ENCODE data around the gene CMC2. TPM values are rescaled to one million over a fixed set of nuclear protein-coding genes. Genes with fewer than 3 reads are reported as not detected.

Gene CMC2
- total RNA-seq, 1 donor from 2014 or later = 96.3 TPM

DNA sequence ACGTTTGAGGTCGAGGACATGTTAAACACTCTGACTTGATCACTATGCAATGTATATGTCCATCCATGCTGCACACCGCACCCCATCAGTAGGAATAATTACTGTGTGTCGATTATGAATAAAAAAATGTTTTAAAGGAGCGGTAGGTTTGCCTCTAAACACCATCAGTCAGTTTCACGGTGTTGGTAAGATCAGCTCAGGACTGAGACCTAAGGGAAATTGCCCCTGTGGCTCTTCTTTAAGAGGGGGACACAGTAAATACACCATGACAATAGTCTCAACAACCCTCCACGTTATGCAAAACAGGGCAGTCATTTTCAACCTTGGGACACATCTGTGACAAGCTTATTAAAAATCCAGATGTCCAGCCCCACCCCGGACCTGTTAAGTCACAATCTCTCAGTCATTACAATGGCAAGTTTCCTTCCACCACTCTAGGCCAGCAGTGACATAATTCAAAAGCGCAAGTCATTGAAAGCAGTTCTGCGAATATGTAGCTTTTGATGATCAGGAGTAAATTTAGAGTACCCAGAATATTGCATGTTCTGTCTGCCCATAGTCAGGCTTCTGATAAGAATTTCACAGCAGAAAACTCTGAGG, 30.2 kb upstream of the CMC2 start:
- H3K4me3 ChIP-seq (ENCODE audit: low read depth, low read length) = peak overlapping the region; percentile 78
- TF ChIP-seq, protein P1, sequence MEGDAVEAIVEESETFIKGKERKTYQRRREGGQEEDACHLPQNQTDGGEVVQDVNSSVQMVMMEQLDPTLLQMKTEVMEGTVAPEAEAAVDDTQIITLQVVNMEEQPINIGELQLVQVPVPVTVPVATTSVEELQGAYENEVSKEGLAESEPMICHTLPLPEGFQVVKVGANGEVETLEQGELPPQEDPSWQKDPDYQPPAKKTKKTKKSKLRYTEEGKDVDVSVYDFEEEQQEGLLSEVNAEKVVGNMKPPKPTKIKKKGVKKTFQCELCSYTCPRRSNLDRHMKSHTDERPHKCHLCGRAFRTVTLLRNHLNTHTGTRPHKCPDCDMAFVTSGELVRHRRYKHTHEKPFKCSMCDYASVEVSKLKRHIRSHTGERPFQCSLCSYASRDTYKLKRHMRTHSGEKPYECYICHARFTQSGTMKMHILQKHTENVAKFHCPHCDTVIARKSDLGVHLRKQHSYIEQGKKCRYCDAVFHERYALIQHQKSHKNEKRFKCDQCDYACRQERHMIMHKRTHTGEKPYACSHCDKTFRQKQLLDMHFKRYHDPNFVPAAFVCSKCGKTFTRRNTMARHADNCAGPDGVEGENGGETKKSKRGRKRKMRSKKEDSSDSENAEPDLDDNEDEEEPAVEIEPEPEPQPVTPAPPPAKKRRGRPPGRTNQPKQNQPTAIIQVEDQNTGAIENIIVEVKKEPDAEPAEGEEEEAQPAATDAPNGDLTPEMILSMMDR (conservative IDR thresholded peaks at IDR 0.05; ENCODE audit: low read depth, low read length) = no peak
- DNase-seq (ENCODE audit: low read depth) = no peak

DNA sequence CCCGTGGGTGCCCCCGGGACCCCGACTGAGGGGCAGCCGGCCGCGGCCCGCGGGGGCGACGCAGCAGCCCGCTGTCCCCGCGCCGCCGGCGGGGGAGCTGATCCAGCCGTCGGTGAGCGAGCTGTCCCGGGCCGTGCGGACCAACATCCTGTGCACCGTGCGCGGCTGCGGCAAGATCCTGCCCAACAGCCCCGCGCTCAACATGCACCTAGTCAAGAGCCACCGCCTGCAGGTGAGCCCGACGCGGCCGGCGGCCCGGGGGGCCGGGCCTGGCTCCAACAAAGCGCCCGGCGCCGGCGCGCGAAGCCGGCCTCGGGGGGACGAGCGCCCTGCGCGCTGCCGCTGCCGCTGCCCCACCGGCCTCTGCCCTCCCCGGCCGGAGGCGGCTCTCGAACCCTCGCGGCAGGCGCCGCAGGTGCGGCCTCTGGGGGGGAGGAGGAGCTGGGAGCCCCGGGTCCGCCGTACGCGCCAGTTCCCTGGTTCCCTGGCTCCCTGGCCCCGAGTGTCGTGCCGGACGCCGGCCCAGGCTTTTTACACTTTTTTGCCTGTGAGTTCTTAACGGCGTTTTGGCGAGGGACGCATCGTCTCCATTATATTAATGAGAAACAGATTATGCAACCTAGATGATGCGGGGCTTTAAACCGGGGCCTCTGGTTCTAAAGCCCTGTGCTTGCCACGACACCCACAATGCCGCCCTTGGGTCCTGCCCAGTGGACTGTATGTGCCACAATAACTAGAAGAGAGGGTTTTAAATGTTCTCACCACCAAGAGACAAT, 29.5 kb upstream of the CMC2 start:
- H3K4me3 ChIP-seq (ENCODE audit: low read depth, low read length) = peak overlapping the region; percentile 78
- no peak for DNase-seq (ENCODE audit: low read depth)
- TF ChIP-seq, protein P1 (conservative IDR thresholded peaks at IDR 0.05; ENCODE audit: low read depth, low read length) = no peak

GRCh38 chr16:81035398-81035974, 28.8 kb upstream of the CMC2 start, which contains the start of gene ATMIN:
TSS of gene ATMIN (plus strand) at chr16:81035842. CDS start at chr16:81035871, 29 bp downstream.
- TF ChIP-seq, protein P1 (conservative IDR thresholded peaks at IDR 0.05; ENCODE audit: low read depth, low read length) = peak; percentile 97
- no peak for DNase-seq (ENCODE audit: low read depth)
- H3K4me3 ChIP-seq (ENCODE audit: low read depth, low read length) = peak within 1 kb of the TSS; percentile 78

- no peak for DNase-seq (ENCODE audit: low read depth)
- TF ChIP-seq, protein P1 (conservative IDR thresholded peaks at IDR 0.05; ENCODE audit: low read depth, low read length) = no peak
- H3K4me3 ChIP-seq (ENCODE audit: low read depth, low read length) = no peak overlapping the region
These were observed 23.4 kb upstream of the CMC2 start for GRCh38 chr16:81029930-81030604.

GRCh38 chr16:81026429-81026828, 19.7 kb upstream of the CMC2 start:
- no peak for DNase-seq (ENCODE audit: low read depth)
- H3K4me3 ChIP-seq (ENCODE audit: low read depth, low read length) = no peak overlapping the region
- TF ChIP-seq, protein P1 (conservative IDR thresholded peaks at IDR 0.05; ENCODE audit: low read depth, low read length) = no peak

DNA sequence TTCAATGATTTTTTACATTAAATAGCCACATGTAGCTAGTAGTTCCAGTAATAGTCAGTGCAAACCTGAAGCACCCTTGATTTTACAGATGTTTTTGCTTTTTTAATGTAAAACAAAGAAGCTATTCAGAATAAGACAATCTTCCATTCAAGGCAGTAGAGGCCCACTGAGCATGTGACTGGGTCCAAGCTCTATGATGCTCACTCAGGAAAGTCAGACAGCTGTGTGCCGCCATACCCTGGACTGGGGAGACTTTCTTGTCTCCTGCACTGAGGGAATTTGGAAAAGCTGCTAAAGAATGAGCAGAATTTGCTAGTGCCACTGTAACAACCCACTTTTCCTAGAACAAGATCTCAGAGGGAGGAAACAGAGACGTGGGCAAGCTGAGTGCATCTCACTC, 11.8 kb upstream of the CMC2 start:
- TF ChIP-seq, protein P1 (conservative IDR thresholded peaks at IDR 0.05; ENCODE audit: low read depth, low read length) = no peak
- no peak for DNase-seq (ENCODE audit: low read depth)
- no peak overlapping the region for H3K4me3 ChIP-seq (ENCODE audit: low read depth, low read length)
